ENCODE results near the gene NR5A2. TPM values are rescaled to one million over a fixed set of nuclear protein-coding genes. Genes with fewer than 3 reads are reported as not detected.
A peak's percentile ranks its signal among the peaks of the same experiment; 100 is the strongest.

Gene NR5A2
- total and polyA plus RNA-seq, 3 donors from 2014 or later = 1.3 to 4.4 (median 2.3) TPM

DNA sequence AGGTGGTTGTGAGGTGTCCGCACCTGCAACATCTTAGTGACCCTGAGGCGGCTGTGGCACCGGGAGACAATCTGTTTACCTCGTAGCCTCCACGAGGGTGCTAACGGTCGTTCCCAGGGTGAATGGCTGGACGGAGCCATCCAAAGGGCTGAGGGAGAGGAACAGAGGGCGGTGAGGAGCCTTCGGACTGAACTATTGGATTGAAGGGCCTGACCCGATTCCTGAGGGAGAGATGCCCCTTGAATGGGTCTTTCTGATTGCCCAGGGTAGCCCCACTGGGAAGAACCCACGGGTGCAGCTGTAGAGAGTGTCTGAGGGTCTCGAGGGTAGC, 2.3 kb downstream of the NR5A2 start:
- DNase-seq = no peak
- Histone ChIP-seq H3K27me3 (no peaks in the 10 kb centered on the region), H3K27ac (no peak overlapping the region), H3K4me3 (peak overlapping the region; percentile 51 to 54), H3K36me3 (ENCODE audit: low read depth, missing control alignments) (no peaks in the 10 kb centered on the region), H3K4me1 (no peaks in the 10 kb centered on the region), H3K9me3 (no peaks in the 10 kb centered on the region)
- WGBS, 2 donors = 12 to 17% methylated on average over 13 of the region's 13 CpGs
- TF ChIP-seq POLR2A (IDR thresholded peaks at IDR 0.05) = no peak
- TF ChIP-seq CTCF (IDR thresholded peaks at IDR 0.05) = no peak
- intact Hi-C loops (cut with DNase I; ENCODE audit: low total_unique reads) = no loop called here

- Histone ChIP-seq H3K9me3 (no peaks in the 10 kb centered on the region), H3K27me3 (no peaks in the 10 kb centered on the region), H3K36me3 (ENCODE audit: low read depth, missing control alignments) (no peaks in the 10 kb centered on the region), H3K4me3 (no peak overlapping the region), H3K27ac (no peak overlapping the region), H3K4me1 (peaks cover 8% of the 10 kb centered on the region)
- no peak for TF ChIP-seq CTCF (IDR thresholded peaks at IDR 0.05)
- TF ChIP-seq POLR2A (IDR thresholded peaks at IDR 0.05) = no peak
- 42 to 80% methylated on average over 4 of the region's 4 CpGs for WGBS, 2 donors
- intact Hi-C loops (cut with DNase I; ENCODE audit: low total_unique reads) = no loop called here
- no peak for DNase-seq
Measured at GRCh38 chr1:200030791-200031190, 3.3 kb downstream of the NR5A2 start.

DNA sequence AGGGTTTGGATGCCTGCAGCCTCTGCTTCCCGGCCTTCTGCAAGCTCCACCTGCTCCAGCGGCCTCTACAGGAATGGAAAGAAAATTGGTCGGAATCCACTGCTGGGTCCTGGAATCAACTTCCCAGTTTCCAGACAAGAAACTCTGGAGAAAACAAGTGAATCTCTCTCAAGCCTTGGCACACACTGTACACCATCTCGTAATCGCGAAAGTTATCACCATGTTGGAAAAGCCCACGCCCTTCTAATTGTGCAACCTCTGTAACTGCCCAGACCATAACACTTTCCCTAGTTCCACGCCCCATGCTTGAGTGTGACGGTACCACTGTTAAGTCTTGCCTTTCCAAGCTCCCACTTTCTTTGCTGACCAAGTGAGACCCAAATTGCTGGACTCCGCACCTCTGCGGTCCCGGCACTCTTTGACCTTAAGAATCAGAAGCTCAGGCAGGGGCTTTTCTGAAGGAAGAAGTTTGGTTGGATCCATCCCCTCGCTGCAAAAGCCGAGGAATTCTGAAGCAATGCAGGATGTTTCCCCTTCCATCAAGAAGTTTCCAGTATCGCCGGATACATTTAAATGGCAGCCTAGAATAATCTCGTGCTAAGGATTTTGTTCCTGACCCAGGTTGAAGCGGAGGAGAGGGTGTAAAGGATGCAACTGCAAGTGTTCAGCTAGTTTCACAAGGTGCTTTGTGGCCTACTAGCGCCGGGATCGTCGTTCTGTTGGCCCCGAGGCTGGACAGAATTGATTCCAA, 6.2 kb downstream of the NR5A2 start:
- Histone ChIP-seq H3K27me3 (no peaks in the 10 kb centered on the region), H3K4me1 (peaks cover 9% of the 10 kb centered on the region), H3K36me3 (ENCODE audit: low read depth, missing control alignments) (no peaks in the 10 kb centered on the region), H3K4me3 (no peak overlapping the region), H3K9me3 (no peaks in the 10 kb centered on the region), H3K27ac (no peak overlapping the region)
- no peak for TF ChIP-seq CTCF (IDR thresholded peaks at IDR 0.05)
- no peak for TF ChIP-seq POLR2A (IDR thresholded peaks at IDR 0.05)
- WGBS, 2 donors = 23 to 36% methylated on average over 23 of the region's 23 CpGs
- DNase-seq = no peak
- intact Hi-C loops (cut with DNase I; ENCODE audit: low total_unique reads) = no loop called here

DNA sequence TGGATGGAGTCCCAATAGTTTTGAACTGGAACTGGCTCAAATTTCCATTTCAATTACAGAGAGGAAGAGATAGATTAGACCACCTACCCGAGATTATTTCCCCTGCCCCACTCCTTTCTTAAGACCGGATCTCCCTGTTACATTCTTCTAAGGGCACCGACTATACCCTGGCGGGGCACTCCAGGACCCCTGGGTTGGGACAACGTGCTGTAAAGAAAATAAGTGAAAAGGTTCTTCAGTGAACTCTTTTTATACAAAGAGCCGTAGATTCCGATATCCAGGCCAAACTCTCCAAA, 6.7 kb downstream of the NR5A2 start:
- no peak overlapping the region for H3K4me3 ChIP-seq
- intact Hi-C loops (cut with DNase I; ENCODE audit: low total_unique reads) = no loop called here
- no peaks in the 10 kb centered on the region for H3K36me3 ChIP-seq (ENCODE audit: low read depth, missing control alignments)
- TF ChIP-seq CTCF (IDR thresholded peaks at IDR 0.05) (no peak), POLR2A (IDR thresholded peaks at IDR 0.05) (no peak)
- no peaks in the 10 kb centered on the region for H3K9me3 ChIP-seq
- peaks cover 9% of the 10 kb centered on the region for H3K4me1 ChIP-seq
- WGBS, 2 donors = 23 to 24% methylated on average over 7 of the region's 7 CpGs
- H3K27me3 ChIP-seq = no peaks in the 10 kb centered on the region
- DNase-seq = no peak
- H3K27ac ChIP-seq = no peak overlapping the region

DNA sequence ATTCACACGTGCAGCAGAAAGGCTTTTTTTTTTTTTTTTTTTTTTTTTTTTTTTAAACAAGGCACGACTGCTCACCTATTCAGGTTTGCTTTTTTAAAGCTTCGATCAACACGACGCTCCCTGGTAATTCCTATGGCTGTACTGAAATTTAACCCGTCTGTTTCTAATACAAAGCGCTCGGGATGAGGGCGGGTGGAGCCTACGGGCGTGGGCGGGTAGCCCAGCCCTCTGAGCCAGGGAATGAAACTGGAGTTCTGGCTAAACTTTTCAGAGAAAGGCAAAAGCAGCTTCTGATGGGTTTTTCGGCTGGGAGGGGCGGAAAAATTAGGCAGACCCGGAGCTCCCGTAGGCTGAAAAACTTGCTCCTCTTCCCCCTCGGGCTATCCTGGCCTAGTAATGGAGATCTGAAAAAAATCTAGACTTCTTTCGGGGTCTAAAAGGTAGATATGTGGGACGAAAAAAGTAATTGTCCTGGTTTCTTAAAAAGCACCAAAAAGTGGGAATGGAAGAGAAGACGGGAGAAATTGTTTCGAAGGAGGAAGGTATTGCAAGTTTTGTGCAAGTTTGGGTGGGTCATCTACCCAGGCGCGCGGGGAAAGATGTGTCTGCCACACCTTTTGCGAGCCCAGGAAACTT, 7.4 kb downstream of the NR5A2 start:
- Histone ChIP-seq H3K27me3 (no peaks in the 10 kb centered on the region), H3K36me3 (ENCODE audit: low read depth, missing control alignments) (no peaks in the 10 kb centered on the region), H3K4me1 (peaks cover 9% of the 10 kb centered on the region), H3K9me3 (no peaks in the 10 kb centered on the region), H3K4me3 (no peak overlapping the region), H3K27ac (no peak overlapping the region)
- WGBS, 2 donors = 2 to 3% methylated on average over 25 of the region's 25 CpGs
- intact Hi-C loops (cut with DNase I; ENCODE audit: low total_unique reads) = no loop called here
- no peak for TF ChIP-seq POLR2A (IDR thresholded peaks at IDR 0.05)
- no peak for TF ChIP-seq CTCF (IDR thresholded peaks at IDR 0.05)
- DNase-seq = no peak
